ENCODE measurements around the gene MRPS22. TPM values are rescaled to one million over a fixed set of nuclear protein-coding genes. Genes with fewer than 3 reads are reported as not detected.

MRPS22 gene
- total RNA-seq, 3 donors from 2014 or later = 59.4 to 77.6 (median 72.2) TPM

GRCh38 chr3:139307072-139307491, 36.7 kb upstream of the MRPS22 start:
- H3K9me3 Mint-ChIP-seq = no peaks in the 10 kb centered on the region
- H3K4me1 Mint-ChIP-seq (ENCODE audit: low read depth) = no peaks in the 10 kb centered on the region
- DNase-seq (no peak), ATAC-seq (no peak)
- no peaks in the 10 kb centered on the region for H3K36me3 Mint-ChIP-seq (ENCODE audit: insufficient read depth)
- H3K4me3 Mint-ChIP-seq = no peak overlapping the region
- H3K27me3 Mint-ChIP-seq (ENCODE audit: low read depth) = no peaks in the 10 kb centered on the region

DNA sequence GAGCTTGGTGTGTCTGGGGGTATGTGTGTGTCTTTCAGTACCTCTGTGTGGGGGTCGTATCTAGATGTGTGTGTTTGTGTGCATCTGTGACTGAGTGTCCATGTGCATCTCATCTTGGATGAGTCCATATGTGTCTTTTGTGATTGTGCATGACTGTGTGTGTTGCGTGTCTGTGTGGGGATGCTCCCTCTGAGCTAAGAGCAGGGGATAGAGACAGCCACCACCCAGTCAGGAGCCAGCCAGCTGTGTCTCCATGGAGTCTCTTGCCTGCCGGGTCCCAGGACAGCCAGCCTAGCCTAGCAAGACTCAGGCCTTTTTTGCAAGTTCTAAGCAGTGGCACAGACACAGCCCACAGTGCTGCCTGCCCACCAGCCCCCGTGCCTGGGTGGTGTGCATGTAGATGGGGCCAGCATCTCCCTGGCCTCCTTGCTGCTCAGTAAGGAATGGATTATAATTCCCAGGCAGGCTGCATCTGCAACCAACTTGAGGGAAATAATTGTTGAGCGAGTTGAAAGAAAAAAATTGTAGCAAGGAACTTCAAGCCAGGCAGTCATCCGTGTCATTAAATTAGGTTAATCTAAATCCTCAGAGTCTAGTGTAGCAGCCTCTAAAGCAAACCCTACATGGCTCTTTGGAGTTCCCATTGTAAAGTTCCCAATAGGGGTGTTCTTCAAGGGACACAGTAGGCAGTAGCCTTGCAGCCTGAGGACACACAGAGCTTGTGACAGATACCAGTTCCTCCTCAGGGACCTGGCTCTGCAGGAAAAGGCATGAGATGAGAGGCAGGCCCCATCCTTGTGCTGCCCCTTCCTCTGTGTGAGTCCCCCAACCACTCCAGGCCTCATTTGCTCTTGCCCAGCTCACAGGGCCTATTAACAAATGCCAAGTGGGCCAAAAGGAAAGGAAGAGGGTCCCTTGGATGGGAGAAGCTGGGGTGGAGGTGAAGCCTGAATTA, 35.9 kb upstream of the MRPS22 start:
- no peak for ATAC-seq
- Mint-ChIP-seq H3K4me1 (ENCODE audit: low read depth) (no peaks in the 10 kb centered on the region), H3K36me3 (ENCODE audit: insufficient read depth) (no peaks in the 10 kb centered on the region), H3K9me3 (no peaks in the 10 kb centered on the region), H3K4me3 (no peak overlapping the region), H3K27me3 (ENCODE audit: low read depth) (no peaks in the 10 kb centered on the region)
- no peak for DNase-seq

DNA sequence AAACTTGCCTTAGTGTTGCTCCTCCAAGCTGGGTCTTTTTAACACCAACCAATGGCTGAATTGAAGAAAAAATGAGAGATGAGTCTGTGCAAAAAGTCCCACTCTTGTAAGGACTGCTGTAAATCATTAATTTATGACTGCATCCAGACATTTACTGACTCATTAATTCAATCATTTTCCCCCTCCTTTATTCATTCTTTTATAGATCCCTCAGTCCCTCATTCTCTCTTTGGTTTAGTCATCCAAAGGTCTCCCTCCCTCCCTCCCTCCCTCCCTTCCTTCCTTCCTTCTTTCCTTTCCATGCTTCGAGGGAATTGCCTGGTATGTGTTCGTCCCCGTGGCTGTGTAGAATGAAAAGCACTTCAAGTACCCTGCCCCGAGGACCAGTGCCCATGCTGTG, 35.3 kb upstream of the MRPS22 start:
- H3K9me3 Mint-ChIP-seq = no peaks in the 10 kb centered on the region
- no peak overlapping the region for H3K4me3 Mint-ChIP-seq
- peaks cover 2% of the 10 kb centered on the region for H3K27me3 Mint-ChIP-seq (ENCODE audit: low read depth)
- H3K4me1 Mint-ChIP-seq (ENCODE audit: low read depth) = no peaks in the 10 kb centered on the region
- H3K36me3 Mint-ChIP-seq (ENCODE audit: insufficient read depth) = no peaks in the 10 kb centered on the region
- DNase-seq (no peak), ATAC-seq (no peak)

DNA sequence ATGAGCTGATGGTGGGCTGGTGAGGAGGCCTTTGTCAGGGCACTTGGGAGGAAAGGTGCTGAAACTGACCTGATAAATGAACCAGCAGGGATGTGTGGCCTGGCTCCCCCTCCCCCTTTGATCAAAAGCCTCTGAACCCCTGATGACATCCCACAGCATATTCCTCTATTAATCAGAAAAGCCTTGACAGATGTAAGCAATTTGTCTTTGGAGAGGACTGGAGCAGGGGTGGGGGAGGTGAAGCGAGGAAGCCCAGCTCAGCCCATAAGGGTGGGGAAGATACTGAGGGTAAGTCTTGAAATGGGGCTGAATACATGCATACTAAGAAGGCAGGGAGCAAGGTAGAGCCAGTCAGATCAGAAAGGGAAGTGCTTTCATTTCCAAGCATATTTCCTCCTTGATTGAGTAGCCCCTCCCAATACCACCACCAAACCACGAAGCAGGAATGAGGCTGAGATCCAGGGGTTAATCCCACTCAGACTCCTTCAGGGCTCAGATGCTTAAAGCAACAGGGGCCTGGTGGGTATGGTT, 34.7 kb upstream of the MRPS22 start:
- no peak for ATAC-seq
- H3K36me3 Mint-ChIP-seq (ENCODE audit: insufficient read depth) = no peaks in the 10 kb centered on the region
- H3K27me3 Mint-ChIP-seq (ENCODE audit: low read depth) = peaks cover 7% of the 10 kb centered on the region

GRCh38 chr3:139309880-139310279, 33.9 kb upstream of the MRPS22 start:
- Mint-ChIP-seq H3K4me1 (ENCODE audit: low read depth) (no peaks in the 10 kb centered on the region), H3K9me3 (no peaks in the 10 kb centered on the region), H3K27me3 (ENCODE audit: low read depth) (peaks cover 7% of the 10 kb centered on the region), H3K4me3 (no peak overlapping the region), H3K36me3 (ENCODE audit: insufficient read depth) (no peaks in the 10 kb centered on the region)
- DNase-seq (no peak), ATAC-seq (no peak)

More for the DNA sequence above, 34.7 kb upstream of the MRPS22 start:
- H3K4me3 Mint-ChIP-seq = no peak overlapping the region
- no peaks in the 10 kb centered on the region for H3K4me1 Mint-ChIP-seq (ENCODE audit: low read depth)
- DNase-seq = no peak
- no peaks in the 10 kb centered on the region for H3K9me3 Mint-ChIP-seq

- DNase-seq = no peak
- Mint-ChIP-seq H3K36me3 (ENCODE audit: insufficient read depth) (no peaks in the 10 kb centered on the region), H3K27me3 (ENCODE audit: low read depth) (peaks cover 7% of the 10 kb centered on the region), H3K4me3 (no peak overlapping the region), H3K9me3 (no peaks in the 10 kb centered on the region), H3K4me1 (ENCODE audit: low read depth) (no peaks in the 10 kb centered on the region)
- no peak for ATAC-seq
These were observed 33.3 kb upstream of the MRPS22 start for GRCh38 chr3:139310474-139310933.

DNA sequence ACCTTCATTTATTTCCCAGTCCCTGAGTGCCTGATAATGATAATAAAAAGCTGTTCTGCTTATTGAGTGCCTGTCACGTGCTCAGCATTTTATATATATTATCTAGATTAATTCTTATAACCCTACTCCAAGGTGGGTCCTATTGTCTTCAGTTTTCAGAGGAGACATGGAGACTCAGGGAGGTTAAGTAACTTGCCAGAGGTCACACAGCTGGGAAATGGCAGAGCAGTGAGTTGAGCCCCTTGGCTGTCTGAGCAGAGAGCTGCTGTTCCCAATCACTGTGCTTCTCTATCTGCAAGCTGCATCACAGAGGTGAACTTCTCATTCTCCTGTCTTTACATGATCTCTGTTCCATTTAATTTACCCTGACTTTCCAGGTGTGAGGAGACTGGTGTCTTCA, 32.3 kb upstream of the MRPS22 start:
- DNase-seq (no peak), ATAC-seq (no peak)
- H3K4me1 Mint-ChIP-seq (ENCODE audit: low read depth) = no peaks in the 10 kb centered on the region
- no peaks in the 10 kb centered on the region for H3K36me3 Mint-ChIP-seq (ENCODE audit: insufficient read depth)
- peaks cover 10% of the 10 kb centered on the region for H3K27me3 Mint-ChIP-seq (ENCODE audit: low read depth)
- no peak overlapping the region for H3K4me3 Mint-ChIP-seq
- H3K9me3 Mint-ChIP-seq = no peaks in the 10 kb centered on the region

- H3K9me3 Mint-ChIP-seq = no peaks in the 10 kb centered on the region
- ATAC-seq = no peak
- no peaks in the 10 kb centered on the region for H3K36me3 Mint-ChIP-seq (ENCODE audit: insufficient read depth)
- no peaks in the 10 kb centered on the region for H3K4me1 Mint-ChIP-seq (ENCODE audit: low read depth)
- peaks cover 10% of the 10 kb centered on the region for H3K27me3 Mint-ChIP-seq (ENCODE audit: low read depth)
- H3K4me3 Mint-ChIP-seq = no peak overlapping the region
- DNase-seq = no peak
These were observed 31.4 kb upstream of the MRPS22 start for GRCh38 chr3:139312416-139312815.

DNA sequence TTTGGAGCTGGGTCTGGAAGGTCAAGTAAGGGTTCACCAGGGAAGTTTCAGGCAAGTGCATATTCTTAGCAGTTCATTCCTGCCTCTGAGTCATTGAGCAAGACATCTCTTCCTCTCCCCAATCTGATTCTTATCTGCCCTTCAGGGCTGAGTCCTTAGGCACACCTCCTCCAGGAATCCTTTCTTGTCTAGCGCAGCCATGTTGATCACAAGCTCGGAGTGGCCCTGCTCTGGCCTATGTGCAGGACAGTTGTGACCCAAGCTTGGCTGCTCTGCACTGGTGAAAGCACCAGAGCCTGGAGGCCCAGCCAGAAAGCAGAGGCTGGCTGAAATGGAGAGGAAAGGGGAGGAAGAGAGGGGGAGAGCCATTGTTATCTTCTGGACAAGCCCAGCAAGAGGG, 30.9 kb upstream of the MRPS22 start:
- Mint-ChIP-seq H3K27me3 (ENCODE audit: low read depth) (peaks cover 10% of the 10 kb centered on the region), H3K9me3 (no peaks in the 10 kb centered on the region), H3K36me3 (ENCODE audit: insufficient read depth) (no peaks in the 10 kb centered on the region), H3K4me1 (ENCODE audit: low read depth) (no peaks in the 10 kb centered on the region), H3K4me3 (no peak overlapping the region)
- DNase-seq = no peak
- ATAC-seq = no peak

DNA sequence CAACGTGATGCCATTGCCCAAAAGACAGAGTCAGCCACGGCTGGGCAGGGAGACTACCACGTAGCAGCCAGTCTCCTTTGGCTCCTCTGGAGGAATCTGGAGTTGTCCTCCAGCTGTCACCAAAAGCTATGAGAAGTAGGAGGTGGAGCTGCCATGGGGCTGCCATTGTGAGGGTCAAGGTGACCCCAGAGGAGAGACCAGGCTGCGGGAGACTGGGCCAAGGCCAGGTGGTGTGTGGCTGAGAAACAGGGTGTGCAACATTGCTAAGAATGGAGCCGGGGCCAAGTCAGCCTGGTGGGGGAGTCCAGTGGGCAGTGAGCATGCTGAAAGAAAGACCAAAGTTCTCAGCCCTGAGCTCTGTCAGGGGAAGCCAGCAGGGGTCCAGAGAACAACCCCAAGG, 29.9 kb upstream of the MRPS22 start:
- no peak for ATAC-seq
- H3K36me3 Mint-ChIP-seq (ENCODE audit: insufficient read depth) = no peaks in the 10 kb centered on the region
- H3K9me3 Mint-ChIP-seq = no peaks in the 10 kb centered on the region
- no peak for DNase-seq
- no peak overlapping the region for H3K4me3 Mint-ChIP-seq
- no peaks in the 10 kb centered on the region for H3K4me1 Mint-ChIP-seq (ENCODE audit: low read depth)
- peaks cover 10% of the 10 kb centered on the region for H3K27me3 Mint-ChIP-seq (ENCODE audit: low read depth)

- Mint-ChIP-seq H3K27me3 (ENCODE audit: low read depth) (peaks cover 16% of the 10 kb centered on the region), H3K36me3 (ENCODE audit: insufficient read depth) (no peaks in the 10 kb centered on the region), H3K4me1 (ENCODE audit: low read depth) (no peaks in the 10 kb centered on the region), H3K9me3 (no peaks in the 10 kb centered on the region), H3K4me3 (no peak overlapping the region)
- ATAC-seq (no peak), DNase-seq (no peak)
These were observed 26.6 kb upstream of the MRPS22 start for GRCh38 chr3:139317215-139317614.

GRCh38 chr3:139317660-139318430, 26.0 kb upstream of the MRPS22 start:
- Mint-ChIP-seq H3K4me1 (ENCODE audit: low read depth) (no peaks in the 10 kb centered on the region), H3K36me3 (ENCODE audit: insufficient read depth) (no peaks in the 10 kb centered on the region), H3K4me3 (no peak overlapping the region), H3K27me3 (ENCODE audit: low read depth) (peaks cover 16% of the 10 kb centered on the region), H3K9me3 (no peaks in the 10 kb centered on the region)
- DNase-seq (no peak), ATAC-seq (no peak)

DNA sequence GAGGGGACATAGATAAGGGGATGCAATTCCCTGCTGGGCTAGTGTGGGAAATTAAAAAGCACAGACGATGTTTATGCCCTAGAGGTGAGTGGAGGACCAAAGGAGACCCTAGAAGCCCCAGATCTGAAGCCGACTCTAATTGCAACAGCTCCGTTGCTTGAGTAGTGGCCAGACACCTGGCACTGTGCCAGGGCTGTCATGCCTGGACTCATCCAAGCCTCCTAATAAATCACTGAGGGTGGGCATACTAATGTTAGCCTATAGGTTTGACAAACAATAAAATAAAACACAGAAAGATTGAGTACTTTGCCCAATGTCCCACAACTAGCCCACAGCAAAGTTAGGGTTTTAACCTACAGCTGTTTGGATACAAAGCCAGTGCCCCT, 25.4 kb upstream of the MRPS22 start:
- Mint-ChIP-seq H3K9me3 (no peaks in the 10 kb centered on the region), H3K4me1 (ENCODE audit: low read depth) (no peaks in the 10 kb centered on the region), H3K36me3 (ENCODE audit: insufficient read depth) (no peaks in the 10 kb centered on the region), H3K27me3 (ENCODE audit: low read depth) (peaks cover 15% of the 10 kb centered on the region), H3K4me3 (no peak overlapping the region)
- ATAC-seq (no peak), DNase-seq (no peak)

DNA sequence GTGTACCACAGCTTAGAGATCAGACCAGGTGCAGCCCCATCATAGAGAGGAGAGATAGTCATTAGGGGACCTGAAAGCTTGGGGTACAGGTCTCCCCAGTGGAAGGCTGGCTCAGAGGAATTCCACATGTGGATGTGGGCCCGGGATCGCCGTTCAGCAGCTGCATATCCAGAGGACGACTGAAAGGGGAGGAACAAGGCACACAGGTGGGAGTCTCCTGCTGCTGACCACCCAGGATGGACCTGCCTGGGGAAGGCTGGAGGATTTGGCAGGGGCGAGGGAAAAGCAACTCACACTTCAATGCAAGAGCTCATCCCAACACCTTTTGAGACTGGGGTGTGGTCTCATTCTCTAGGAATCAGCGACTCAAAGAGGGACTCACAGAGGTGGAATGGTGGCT, 25.0 kb upstream of the MRPS22 start:
- Mint-ChIP-seq H3K4me1 (ENCODE audit: low read depth) (no peaks in the 10 kb centered on the region), H3K4me3 (no peak overlapping the region), H3K36me3 (ENCODE audit: insufficient read depth) (no peaks in the 10 kb centered on the region), H3K27me3 (ENCODE audit: low read depth) (peaks cover 11% of the 10 kb centered on the region), H3K9me3 (no peaks in the 10 kb centered on the region)
- DNase-seq (no peak), ATAC-seq (no peak)

Measured in activated T-cell treated with anti-CD3 and anti-CD28 coated beads, Interleukin-2, amount 50 U/mL, for 4 hours (primary cell).